SU-DHL-6 (cell line): Measurements from ENCODE around the gene GORASP1.

Experiments used
- H2AFZ ChIP-seq: fragments of 200-600 bp; sonication (generic); 2 replicates; pipeline ENCODE4 v1.6.1; 2014; ENCODE audit warnings: low read depth, mild to moderate bottlenecking, moderate library complexity, mixed read lengths, antibody characterized with exemption, low read length; ENCODE audit not compliant: severe bottlenecking
- H3F3A ChIP-seq: fragments of 200-600 bp; shearing (Covaris generic); 2 replicates; pipeline ENCODE4 v1.6.0; 2016; ENCODE audit warnings: antibody characterized with exemption, mild to moderate bottlenecking; ENCODE audit not compliant: insufficient read depth
- H3K27ac ChIP-seq: fragments of 200-600 bp; sonication (generic); 2 replicates; pipeline ENCODE4 v1.5.1; 2016; ENCODE audit warnings: low read depth, mild to moderate bottlenecking, low read length, moderate library complexity, mixed read lengths
- H3K27me3 ChIP-seq: fragments of 200-600 bp; sonication (generic), shearing (Covaris generic); 2 replicates; pipeline ENCODE4 v1.6.0; 2014; ENCODE audit warnings: mild to moderate bottlenecking, low read length
- H3K36me3 ChIP-seq: fragments of 200-600 bp; sonication (generic); 2 replicates; pipeline ENCODE4 v1.6.1; 2014; ENCODE audit warnings: mild to moderate bottlenecking, low read length, mixed read lengths
- H3K4me2 ChIP-seq: fragments of 300-600, 200-600 bp; shearing (Covaris generic), sonication (generic); 2 replicates; pipeline ENCODE4 v1.6.0; 2014; ENCODE audit warnings: low read length, low read depth, mild to moderate bottlenecking; ENCODE audit not compliant: poor library complexity, severe bottlenecking
- H3K4me3 ChIP-seq: fragments of 200-600 bp; sonication (generic); 2 replicates; pipeline ENCODE4 v1.5.1; 2014; ENCODE audit warnings: antibody characterized with exemption, low read length, mild to moderate bottlenecking, mixed read lengths; ENCODE audit not compliant: insufficient read depth, poor library complexity, severe bottlenecking
- H3K79me2 ChIP-seq: fragments of 200-600 bp; sonication (generic); 2 replicates; pipeline ENCODE4 v1.6.1; 2014; ENCODE audit warnings: mild to moderate bottlenecking, low read length, moderate library complexity; ENCODE audit not compliant: insufficient read depth
- H3K9ac ChIP-seq: fragments of 200-600 bp; sonication (generic); 2 replicates; pipeline ENCODE4 v1.7.0; 2014; ENCODE audit warnings: mild to moderate bottlenecking, low read length
- H3K9me2 ChIP-seq: fragments of 200-600 bp; sonication (generic); replicated peaks from 2 replicates; pipeline ENCODE4 v1.6.1; 2014; ENCODE audit warnings: low read length; ENCODE audit not compliant: insufficient read depth
- H3K9me3 ChIP-seq: fragments of 200-600 bp; sonication (generic); 2 replicates; pipeline ENCODE4 v1.6.1; 2014; ENCODE audit warnings: low read length, mixed read lengths; ENCODE audit not compliant: insufficient read depth
- H4K20me1 ChIP-seq: fragments of 200-600 bp; sonication (generic); 2 replicates; pipeline ENCODE4 v1.6.1; 2014; ENCODE audit warnings: low read depth, mild to moderate bottlenecking, antibody characterized with exemption, low read length, moderate library complexity, mixed read lengths
- CTCF ChIP-seq: fragments of 200-600 bp; sonication (generic); IDR thresholded peaks from one replicate; pipeline ENCODE4 v1.5.1; 2017; ENCODE audit warnings: antibody characterized with exemption, mild to moderate bottlenecking, low read length, moderate library complexity; ENCODE audit not compliant: insufficient read depth, poor library complexity, severe bottlenecking
- EZH2phosphoT487 ChIP-seq: fragments of 200-600 bp; sonication (generic), shearing (Covaris generic); conservative IDR thresholded peaks from 2 replicates; pipeline ENCODE4 v1.6.1; 2018; ENCODE audit warnings: mild to moderate bottlenecking, antibody characterized with exemption, low read length, moderate library complexity, mixed read lengths

Gene GORASP1

GRCh38 chr3:39138804-39139415, 31.5 kb upstream of the GORASP1 start:
- no peaks in the 10 kb centered on the region for H3K27me3 ChIP-seq
- H2AFZ ChIP-seq, result no peak overlapping the region
- no peaks in the 10 kb centered on the region for H3K79me2 ChIP-seq
- TF ChIP-seq CTCF (no peak), EZH2phosphoT487 (no peak)
- H3K4me3 ChIP-seq, result no peak overlapping the region
- no peaks in the 10 kb centered on the region for H3K36me3 ChIP-seq
- no peaks in the 10 kb centered on the region for H3K9me2 ChIP-seq
- H3K9me3 ChIP-seq, result no peaks in the 10 kb centered on the region
- no peaks in the 10 kb centered on the region for H4K20me1 ChIP-seq
- no peak overlapping the region for H3K27ac ChIP-seq
- no peak overlapping the region for H3K4me2 ChIP-seq
- H3K9ac ChIP-seq, result no peak overlapping the region
- no peaks in the 10 kb centered on the region for H3F3A ChIP-seq

GRCh38 chr3:39137991-39138803, 30.8 kb upstream of the GORASP1 start:
- no peak overlapping the region for H3K9ac ChIP-seq
- no peaks in the 10 kb centered on the region for H3K36me3 ChIP-seq
- H3K79me2 ChIP-seq, result no peaks in the 10 kb centered on the region
- H4K20me1 ChIP-seq, result no peaks in the 10 kb centered on the region
- H3F3A ChIP-seq, result no peaks in the 10 kb centered on the region
- H3K4me3 ChIP-seq, result no peak overlapping the region
- no peaks in the 10 kb centered on the region for H3K9me2 ChIP-seq
- no peak overlapping the region for H3K4me2 ChIP-seq
- TF ChIP-seq CTCF (no peak), EZH2phosphoT487 (no peak)
- H3K27ac ChIP-seq, result no peak overlapping the region
- H3K9me3 ChIP-seq, result no peaks in the 10 kb centered on the region
- H3K27me3 ChIP-seq, result no peaks in the 10 kb centered on the region
- H2AFZ ChIP-seq, result no peak overlapping the region

GRCh38 chr3:39137435-39137936, 30.1 kb upstream of the GORASP1 start:
- TF ChIP-seq CTCF (no peak), EZH2phosphoT487 (no peak)
- Histone ChIP-seq H3K9ac (no peak overlapping the region), H3K9me3 (no peaks in the 10 kb centered on the region)

More at GRCh38 chr3:39137435-39137936, 30.1 kb upstream of the GORASP1 start:
- no peak overlapping the region for H3K27ac ChIP-seq
- no peak overlapping the region for H3K4me2 ChIP-seq
- no peaks in the 10 kb centered on the region for H4K20me1 ChIP-seq
- no peaks in the 10 kb centered on the region for H3K36me3 ChIP-seq
- H3F3A ChIP-seq, result no peaks in the 10 kb centered on the region
- no peak overlapping the region for H2AFZ ChIP-seq
- H3K4me3 ChIP-seq, result no peak overlapping the region
- H3K27me3 ChIP-seq, result no peaks in the 10 kb centered on the region
- H3K9me2 ChIP-seq, result no peaks in the 10 kb centered on the region
- no peaks in the 10 kb centered on the region for H3K79me2 ChIP-seq
